ENCODE measurements around the gene PNPLA5.

- TF ChIP-seq CTCF (optimal IDR thresholded peaks at IDR 0.05 in 1 of 3, IDR thresholded peaks at IDR 0.05 in 1 of 3, conservative IDR thresholded peaks at IDR 0.05 in 1 of 3; ENCODE audit: extremely low read depth in 1 of 3, insufficient read depth in 2 of 3, low read length in 3 of 3) (no peak), EZH2 (IDR thresholded peaks at IDR 0.05; ENCODE audit: low read length) (no peak)
Observed at GRCh38 chr22:43859621-43860020, 32.2 kb downstream of the PNPLA5 start.
